Measurements from ENCODE around the gene FBL. TPM values are rescaled to one million over a fixed set of nuclear protein-coding genes. Genes with fewer than 3 reads are reported as not detected.
"Not testable (repeated sequence)": the region's sequence is repeated elsewhere in the genome, so short reads cannot be mapped to it uniquely, and the experiment has no call there.

The FBL gene
- total RNA-seq, 2 donors from 2014 or later = 63.7 to 88.5 TPM

- H3K36me3 ChIP-seq = no peaks in the 10 kb centered on the region
- no peak for TF ChIP-seq CTCF (IDR thresholded peaks at IDR 0.05)
- H3K27me3 ChIP-seq = no peaks in the 10 kb centered on the region
- H3K9me3 ChIP-seq = no peaks in the 10 kb centered on the region
- H3K4me3 ChIP-seq = no peak overlapping the region
- no peaks in the 10 kb centered on the region for H3K4me1 ChIP-seq
- no peak overlapping the region for H3K27ac ChIP-seq
- no peak for DNase-seq (ENCODE audit: low spot score)
These were observed 32.8 kb downstream of the FBL start for GRCh38 chr19:39813264-39813993.

GRCh38 chr19:39811064-39811463 lies 35.1 kb downstream of the FBL start:
- no peak for DNase-seq (ENCODE audit: low spot score)
- no peaks in the 10 kb centered on the region for H3K36me3 ChIP-seq
- H3K9me3 ChIP-seq = no peaks in the 10 kb centered on the region
- TF ChIP-seq CTCF (IDR thresholded peaks at IDR 0.05) = no peak
- no peaks in the 10 kb centered on the region for H3K27me3 ChIP-seq
- H3K27ac ChIP-seq = no peak overlapping the region
- H3K4me1 ChIP-seq = no peaks in the 10 kb centered on the region
- H3K4me3 ChIP-seq = no peak overlapping the region

- Histone ChIP-seq H3K36me3 (no peaks in the 10 kb centered on the region), H3K27me3 (no peaks in the 10 kb centered on the region), H3K4me1 (no peaks in the 10 kb centered on the region), H3K9me3 (no peaks in the 10 kb centered on the region), H3K4me3 (no peak overlapping the region), H3K27ac (no peak overlapping the region)
- DNase-seq (ENCODE audit: low spot score) = no peak
- TF ChIP-seq CTCF (IDR thresholded peaks at IDR 0.05) = no peak
These were observed 35.8 kb downstream of the FBL start for GRCh38 chr19:39810424-39810823.

- H3K27me3 ChIP-seq = no peaks in the 10 kb centered on the region
- no peaks in the 10 kb centered on the region for H3K4me1 ChIP-seq
- DNase-seq (ENCODE audit: low spot score) = no peak
- H3K36me3 ChIP-seq = no peaks in the 10 kb centered on the region
- no peak overlapping the region for H3K27ac ChIP-seq
- no peak overlapping the region for H3K4me3 ChIP-seq
- no peak for TF ChIP-seq CTCF (IDR thresholded peaks at IDR 0.05)
- H3K9me3 ChIP-seq = no peaks in the 10 kb centered on the region
These were observed 36.8 kb downstream of the FBL start for GRCh38 chr19:39809368-39809767.

- H3K27ac ChIP-seq; H3K9me3 ChIP-seq; DNase-seq (ENCODE audit: low spot score); H3K4me3 ChIP-seq; H3K4me1 ChIP-seq; H3K36me3 ChIP-seq; H3K27me3 ChIP-seq: not testable (repeated sequence)
These were observed 37.5 kb downstream of the FBL start for GRCh38 chr19:39808688-39809087.

GRCh38 chr19:39807846-39808364 lies 38.3 kb downstream of the FBL start:
- Histone ChIP-seq H3K27me3 (no peaks in the 10 kb centered on the region), H3K4me3 (no peak overlapping the region), H3K36me3 (no peaks in the 10 kb centered on the region), H3K9me3 (no peaks in the 10 kb centered on the region), H3K27ac (no peak overlapping the region), H3K4me1 (no peaks in the 10 kb centered on the region)
- DNase-seq (ENCODE audit: low spot score) = no peak
- no peak for TF ChIP-seq CTCF (IDR thresholded peaks at IDR 0.05)
